SH-SY5Y (cell line): ENCODE measurements around the gene NAA35.

Source experiments
- GATA2 ChIP-seq: IDR thresholded peaks from 2 replicates; pipeline ENCODE4 v1.6.1; 2011; ENCODE audit warnings: mild to moderate bottlenecking, low read depth, low read length
- GATA3 ChIP-seq: IDR thresholded peaks from 2 replicates; pipeline ENCODE4 v1.6.1; 2011; ENCODE audit warnings: low read depth, mild to moderate bottlenecking, low read length, moderate library complexity

Gene NAA35

GRCh38 chr9:86054695-86055094 lies 113.7 kb downstream of the NAA35 start:
- TF ChIP-seq GATA2 (no peak), GATA3 (no peak)

DNA sequence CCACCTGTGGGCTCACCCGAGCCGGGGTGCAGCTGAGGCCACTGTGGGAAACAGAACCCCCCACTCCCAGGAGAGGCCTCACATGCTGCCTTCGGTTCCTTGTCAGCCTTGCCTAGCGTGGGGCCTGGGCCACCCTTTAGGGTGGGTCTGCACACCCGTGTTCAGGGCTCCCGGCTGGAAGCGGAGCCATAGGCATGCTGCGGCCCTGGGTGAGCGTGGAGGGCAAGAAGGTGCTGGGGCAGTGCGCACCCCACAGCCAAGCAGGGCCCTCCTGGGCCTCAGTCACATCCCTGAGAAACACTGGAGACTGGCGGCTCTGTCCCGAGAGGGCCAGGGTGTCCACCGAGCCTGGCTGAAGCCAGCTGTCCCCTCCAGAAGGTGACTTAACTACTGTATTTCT lies 116.5 kb downstream of the NAA35 start:
- no peak for TF ChIP-seq GATA2
- no peak for TF ChIP-seq GATA3

DNA sequence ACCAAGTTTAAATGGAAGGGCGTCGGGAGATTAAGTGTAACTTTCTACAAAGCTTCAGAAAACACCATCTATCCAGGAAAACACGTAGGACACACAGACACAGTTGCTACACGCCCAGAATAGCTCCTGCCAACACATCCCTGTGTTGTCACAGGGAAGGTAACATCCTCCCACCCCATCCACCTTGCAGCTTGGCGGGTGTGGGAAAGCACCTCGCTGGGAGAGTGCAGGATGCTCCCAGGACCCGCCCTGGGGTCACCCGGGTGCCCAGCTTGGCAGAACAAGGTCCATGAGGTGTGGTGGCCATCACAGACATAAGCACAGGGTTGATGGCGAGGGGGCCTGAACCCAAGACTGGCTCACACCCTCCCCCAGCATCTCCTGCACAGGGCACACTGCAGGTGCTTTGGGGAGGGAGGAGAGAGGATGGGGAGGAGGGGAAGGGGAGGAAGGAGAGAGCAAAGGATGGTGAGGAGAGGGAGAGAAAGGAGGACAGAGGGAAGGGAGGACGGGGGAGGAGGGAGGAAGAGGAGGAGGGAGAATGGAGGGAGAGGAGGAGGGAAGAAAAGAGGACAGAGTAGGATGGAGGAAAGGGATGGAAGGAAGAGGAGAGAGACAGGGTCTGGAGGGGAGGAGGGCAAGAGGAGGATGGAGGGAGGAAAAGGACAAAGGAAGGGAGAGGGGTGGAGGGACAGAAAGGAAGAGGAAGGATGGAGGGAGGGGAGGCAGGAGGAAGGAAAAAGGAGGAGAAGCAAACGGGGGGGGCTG lies 121.2 kb downstream of the NAA35 start:
- TF ChIP-seq GATA2: no peak
- no peak for TF ChIP-seq GATA3

DNA sequence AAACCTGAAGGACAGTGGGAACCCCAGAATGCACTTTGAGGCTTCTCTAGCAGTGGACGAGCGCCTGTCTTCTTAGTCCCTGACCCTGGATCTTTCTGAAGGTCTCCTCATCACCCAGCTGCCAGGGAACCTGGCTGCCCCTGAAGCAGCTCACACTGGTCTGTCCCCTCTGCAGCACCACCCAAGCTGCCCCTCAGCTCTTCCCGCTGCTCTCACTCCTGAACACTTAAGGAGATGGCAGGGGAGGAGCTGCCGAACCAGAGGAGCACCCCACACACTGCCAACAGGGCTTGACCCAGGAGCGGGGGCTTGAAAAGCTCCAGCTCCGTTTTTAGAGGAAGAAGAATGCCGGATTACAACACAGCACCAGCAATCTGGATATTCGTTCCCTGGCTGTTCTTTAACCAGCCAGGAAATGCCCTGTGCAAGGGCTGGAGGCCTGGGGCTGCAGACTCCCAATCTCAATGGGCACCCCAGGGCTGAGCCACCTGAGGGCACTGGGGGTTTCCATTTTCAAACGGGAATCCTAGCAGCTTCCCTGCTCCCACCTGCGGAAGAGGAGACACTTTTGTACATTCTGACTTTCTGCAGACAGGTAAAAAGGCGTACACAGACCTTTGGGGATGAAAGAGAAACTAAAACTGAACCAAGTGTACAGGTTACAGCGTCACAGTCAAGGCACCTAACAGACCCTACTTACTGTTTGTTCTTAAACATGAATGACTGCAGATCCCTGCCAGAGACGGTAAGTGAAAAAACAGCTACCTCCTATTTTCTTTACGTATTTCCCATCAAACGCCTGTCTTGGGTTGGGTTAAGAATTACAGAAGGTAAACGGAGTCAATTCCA lies 122.1 kb downstream of the NAA35 start:
- no peak for TF ChIP-seq GATA2
- no peak for TF ChIP-seq GATA3

DNA sequence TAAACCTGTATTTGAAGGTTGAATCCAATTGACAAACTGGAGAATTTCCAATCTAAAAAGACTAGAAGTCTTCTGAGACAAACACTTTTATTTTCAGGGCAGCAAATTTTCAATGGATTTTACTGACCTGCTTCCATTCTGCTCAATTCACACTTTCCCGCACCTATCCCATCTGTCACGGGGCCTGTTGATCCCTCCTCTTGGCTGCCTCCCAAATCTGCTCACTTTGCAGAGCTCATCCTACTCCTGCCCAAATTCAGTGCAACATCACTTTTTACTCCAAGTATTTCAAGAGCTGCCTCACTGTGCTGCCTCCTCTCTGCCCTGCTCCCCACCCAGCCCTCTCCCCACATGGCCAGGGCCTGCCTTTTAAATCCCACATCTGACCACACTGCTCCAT lies 123.3 kb downstream of the NAA35 start:
- TF ChIP-seq GATA2 (no peak), GATA3 (no peak)

GRCh38 chr9:86069206-86069869 lies 128.4 kb downstream of the NAA35 start:
- TF ChIP-seq GATA3 (no peak), GATA2 (no peak)
